Endothelial cell of umbilical vein (primary cell): ENCODE data around the gene MTO1. TPM values are rescaled to one million over a fixed set of nuclear protein-coding genes. Genes with fewer than 3 reads are reported as not detected.

ENCODE experiments used
- BruUV-seq: library from RNA; stranded (reverse); fragments of 400-500 nt; replicated peaks from 2 replicates; lab custom pipeline; 2021; lab: Mats Ljungman, UMichigan
- CTCF ChIA-PET: fragments of 300-600, 350-600 bp; sonication (Branson Sonifier 250); formaldehyde crosslinking; loops from one replicate; lab custom pipeline; 2021; ENCODE audit warnings: antibody characterized with exemption, inconsistent platforms; lab: Charles Lee
- POLR2A ChIA-PET: fragments of 300-600, 350-600 bp; sonication (Branson Sonifier 250); formaldehyde crosslinking; loops from one replicate; lab custom pipeline; 2021; ENCODE audit warnings: antibody characterized with exemption, inconsistent platforms; lab: Charles Lee
- DNase-seq: peaks from one replicate; pipeline ENCODE4 v3.0.0-alpha.2; 2011; ENCODE audit warnings: low read depth, low spot score
- FAIRE-seq: peaks from 2 replicates; lab custom pipeline; 2011; peaks lifted over from hg19 to GRCh38; lab: Jason Lieb, UNC
- H2AFZ ChIP-seq: 2 replicates; pipeline ENCODE4 v1.6.0; 2012; ENCODE audit warnings: low read depth, low read length, control low read depth, inconsistent platforms
- H3K27ac ChIP-seq: 2 replicates; pipeline ENCODE4 v1.5.1; 2011; ENCODE audit warnings: low read depth, mild to moderate bottlenecking, control low read depth, low read length, moderate library complexity; ENCODE audit not compliant: insufficient read depth
- H3K27me3 ChIP-seq, 2 experiments: 2 replicates each; pipeline versions ENCODE4 v1.6.0 to v1.6.1; 2011; ENCODE audit warnings: low read length in 2 of 2, mixed read lengths in 1 of 2; ENCODE audit not compliant: control insufficient read depth in 2 of 2, insufficient read depth in 2 of 2
- H3K36me3 ChIP-seq, 2 experiments: 2 replicates in 1 of 2; 3 replicates in 1 of 2; pipeline ENCODE4 v1.5.1; 2011; ENCODE audit warnings: low read length in 2 of 2, mild to moderate bottlenecking in 1 of 2, moderate library complexity in 1 of 2; ENCODE audit not compliant: control insufficient read depth in 2 of 2, insufficient read depth in 2 of 2; ENCODE audit errors: extremely low read depth in 1 of 2
- H3K4me1 ChIP-seq: 3 replicates; pipeline ENCODE4 v1.5.1; 2011; ENCODE audit warnings: mild to moderate bottlenecking, low read length; ENCODE audit not compliant: control insufficient read depth, insufficient read depth; ENCODE audit errors: extremely low read depth
- H3K4me2 ChIP-seq: 2 replicates; pipeline ENCODE4 v1.6.1; 2011; ENCODE audit warnings: low read length, control low read depth, mixed read lengths; ENCODE audit not compliant: insufficient read depth
- H3K4me3 ChIP-seq, 3 experiments: fragments of 200-600 bp in 1 of 3; sonication (generic), shearing (Covaris generic) in 1 of 3; replicated peaks in 1 of 3; 2 replicates each; pipeline ENCODE4 v1.5.1; 2011 to 2016; ENCODE audit warnings: control low read depth in 3 of 3, low read length in 3 of 3, mild to moderate bottlenecking in 2 of 3, inconsistent platforms in 1 of 3, low read depth in 1 of 3, moderate library complexity in 1 of 3; ENCODE audit not compliant: insufficient read depth in 1 of 3
- H3K79me2 ChIP-seq: 2 replicates; pipeline ENCODE4 v1.6.0; 2012; ENCODE audit warnings: low read length, inconsistent platforms; ENCODE audit not compliant: control insufficient read depth, insufficient read depth
- H3K9ac ChIP-seq: replicated peaks from 2 replicates; pipeline ENCODE3; 2011; ENCODE audit warnings: low read length, control low read depth; ENCODE audit not compliant: insufficient read depth; ENCODE audit errors: extremely low read depth
- H3K9me1 ChIP-seq: replicated peaks from 3 replicates; pipeline ENCODE4 v1.6.0; 2011; ENCODE audit warnings: mild to moderate bottlenecking, low read length; ENCODE audit not compliant: control insufficient read depth, insufficient read depth; ENCODE audit errors: extremely low read depth
- H3K9me3 ChIP-seq: replicated peaks from 2 replicates; pipeline ENCODE4 v1.5.1; 2012; ENCODE audit warnings: low read length, inconsistent platforms; ENCODE audit not compliant: control insufficient read depth, insufficient read depth
- H4K20me1 ChIP-seq: replicated peaks from 2 replicates; pipeline ENCODE3; 2011; ENCODE audit warnings: mild to moderate bottlenecking, low read length; ENCODE audit not compliant: control insufficient read depth, insufficient read depth; ENCODE audit errors: extremely low read depth
- EZH2 ChIP-seq: IDR thresholded peaks from 2 replicates; pipeline ENCODE4 v1.6.1; 2012; ENCODE audit warnings: borderline replicate concordance, low read depth, mild to moderate bottlenecking, moderate library complexity, low read length, inconsistent platforms; ENCODE audit not compliant: severe bottlenecking
- FOS ChIP-seq: IDR thresholded peaks from 2 replicates; pipeline ENCODE4 v1.6.1; 2011; ENCODE audit warnings: mild to moderate bottlenecking, low read length, moderate library complexity, borderline replicate concordance; ENCODE audit not compliant: insufficient read depth
- GATA2 ChIP-seq: IDR thresholded peaks from 2 replicates; pipeline ENCODE4 v1.7.0; 2011; ENCODE audit warnings: low read depth, mild to moderate bottlenecking, moderate library complexity, mixed read lengths, low read length; ENCODE audit not compliant: insufficient read length, insufficient read depth
- JUN ChIP-seq: IDR thresholded peaks from 2 replicates; pipeline ENCODE4 v1.6.1; 2011; ENCODE audit warnings: borderline replicate concordance, low read depth; ENCODE audit not compliant: insufficient read length, insufficient read depth
- MAX ChIP-seq: IDR thresholded peaks from 2 replicates; pipeline ENCODE4 v1.6.1; 2011; ENCODE audit not compliant: insufficient read depth, insufficient read length
- MYC ChIP-seq: IDR thresholded peaks from one replicate; pipeline ENCODE4 v1.6.1; 2011; ENCODE audit warnings: mild to moderate bottlenecking, low read depth, low read length
- POLR2A ChIP-seq: IDR thresholded peaks from 2 replicates; pipeline ENCODE4 v1.6.1; 2012; ENCODE audit warnings: low read depth, mild to moderate bottlenecking, control low read depth, low read length
- POLR2AphosphoS5 ChIP-seq: IDR thresholded peaks from 2 replicates; pipeline ENCODE4 v1.6.1; 2012; ENCODE audit warnings: low read depth, mild to moderate bottlenecking, control low read depth, low read length, moderate library complexity; ENCODE audit not compliant: insufficient read depth
- dilution Hi-C: fragments of 300-500 bp; cut with MboI; formaldehyde crosslinking; loops from one replicate; pipeline ENCODE4 v1.15.0; 2019; ENCODE audit warnings: low sequenced_read_pairs; ENCODE audit not compliant: extremely low pct_ligation_motif_present
- intact Hi-C: fragments of 100-400 bp; cut with micrococcal nuclease; formaldehyde crosslinking; loops from one replicate; pipeline ENCODE4 v1.10.0; 2022
- polyA plus RNA-seq, 4 experiments: library from polyadenylated mRNA; depleted of rRNA in 3 of 4; stranded (reverse) in 3 of 4; unstranded in 1 of 4; fragments of >200 nt; gene quantifications; 2 replicates each; pipeline versions ENCODE4 v1.2.1 to v1.2.3, GENCODE V29; 2011 to 2012; ENCODE audit warnings: missing spikeins in 1 of 4
- total RNA-seq: library from RNA; stranded (reverse); gene quantifications from 2 replicates; pipeline ENCODE4 v1.2.3, GENCODE V29; 2021
- TF ChIP-seq, protein P1 (sequence below), 2 donors: IDR thresholded peaks; 1 replicate in 1 of 2; 2 replicates in 1 of 2; pipeline ENCODE4 v1.5.1; 2011; ENCODE audit warnings: low read length in 2 of 2, mild to moderate bottlenecking in 2 of 2, moderate library complexity in 2 of 2, control low read depth in 1 of 2, inconsistent platforms in 1 of 2, low read depth in 1 of 2; ENCODE audit not compliant: insufficient read depth in 1 of 2; ENCODE audit errors: extremely low read depth in 1 of 2

Gene MTO1
- total and polyA plus RNA-seq, 2 donors (not counting 3 experiments of a cell fraction or from before 2014, with no cell fraction given) = 12.6 to 24.8 TPM

- TF ChIP-seq JUN (no peak), MYC (no peak), POLR2A (no peak), POLR2AphosphoS5 (no peak), GATA2 (no peak), FOS (no peak), MAX (no peak), EZH2 (no peak)
- TF ChIP-seq, protein P1, sequence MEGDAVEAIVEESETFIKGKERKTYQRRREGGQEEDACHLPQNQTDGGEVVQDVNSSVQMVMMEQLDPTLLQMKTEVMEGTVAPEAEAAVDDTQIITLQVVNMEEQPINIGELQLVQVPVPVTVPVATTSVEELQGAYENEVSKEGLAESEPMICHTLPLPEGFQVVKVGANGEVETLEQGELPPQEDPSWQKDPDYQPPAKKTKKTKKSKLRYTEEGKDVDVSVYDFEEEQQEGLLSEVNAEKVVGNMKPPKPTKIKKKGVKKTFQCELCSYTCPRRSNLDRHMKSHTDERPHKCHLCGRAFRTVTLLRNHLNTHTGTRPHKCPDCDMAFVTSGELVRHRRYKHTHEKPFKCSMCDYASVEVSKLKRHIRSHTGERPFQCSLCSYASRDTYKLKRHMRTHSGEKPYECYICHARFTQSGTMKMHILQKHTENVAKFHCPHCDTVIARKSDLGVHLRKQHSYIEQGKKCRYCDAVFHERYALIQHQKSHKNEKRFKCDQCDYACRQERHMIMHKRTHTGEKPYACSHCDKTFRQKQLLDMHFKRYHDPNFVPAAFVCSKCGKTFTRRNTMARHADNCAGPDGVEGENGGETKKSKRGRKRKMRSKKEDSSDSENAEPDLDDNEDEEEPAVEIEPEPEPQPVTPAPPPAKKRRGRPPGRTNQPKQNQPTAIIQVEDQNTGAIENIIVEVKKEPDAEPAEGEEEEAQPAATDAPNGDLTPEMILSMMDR (IDR thresholded peaks at IDR 0.05; ENCODE audit: extremely low read depth in 1 of 2, insufficient read depth in 1 of 2, low read depth in 1 of 2, low read length in 2 of 2) = no peak
- no peak overlapping the region for H2AFZ ChIP-seq
- peaks cover 2 to 13% of the 10 kb centered on the region in 2 experiments for H3K36me3 ChIP-seq
- H3K9me1 ChIP-seq = no peaks in the 10 kb centered on the region
- H3K4me2 ChIP-seq = no peak overlapping the region
- H3K4me3 ChIP-seq = no peak overlapping the region
- H4K20me1 ChIP-seq = no peaks in the 10 kb centered on the region
- H3K79me2 ChIP-seq = no peaks in the 10 kb centered on the region
- intact Hi-C loops (no loop called here), dilution Hi-C loops (no loop called here)
- H3K27ac ChIP-seq = no peak overlapping the region
- DNase-seq = no peak
- H3K4me1 ChIP-seq = no peaks in the 10 kb centered on the region
- CTCF ChIA-PET = interaction anchor here (1.0 to 1.4 kb wide), 3 partner anchors 10 to 181 kb away, joined by 3 to 5 read pairs (median 3); partner anchors contain the start of gene MTO1
- no TSS peak for BruUV-seq
- FAIRE-seq = no peak
- no peaks in the 10 kb centered on the region for H3K9me3 ChIP-seq
- no peak overlapping the region for H3K9ac ChIP-seq
- H3K27me3 ChIP-seq = no peaks in the 10 kb centered on the region
- POLR2A ChIA-PET = no interaction called here
Measured at GRCh38 chr6:73471686-73472290, 10.3 kb downstream of the MTO1 start.
